ENCODE measurements around the gene TRMT61B.

TRMT61B gene

DNA sequence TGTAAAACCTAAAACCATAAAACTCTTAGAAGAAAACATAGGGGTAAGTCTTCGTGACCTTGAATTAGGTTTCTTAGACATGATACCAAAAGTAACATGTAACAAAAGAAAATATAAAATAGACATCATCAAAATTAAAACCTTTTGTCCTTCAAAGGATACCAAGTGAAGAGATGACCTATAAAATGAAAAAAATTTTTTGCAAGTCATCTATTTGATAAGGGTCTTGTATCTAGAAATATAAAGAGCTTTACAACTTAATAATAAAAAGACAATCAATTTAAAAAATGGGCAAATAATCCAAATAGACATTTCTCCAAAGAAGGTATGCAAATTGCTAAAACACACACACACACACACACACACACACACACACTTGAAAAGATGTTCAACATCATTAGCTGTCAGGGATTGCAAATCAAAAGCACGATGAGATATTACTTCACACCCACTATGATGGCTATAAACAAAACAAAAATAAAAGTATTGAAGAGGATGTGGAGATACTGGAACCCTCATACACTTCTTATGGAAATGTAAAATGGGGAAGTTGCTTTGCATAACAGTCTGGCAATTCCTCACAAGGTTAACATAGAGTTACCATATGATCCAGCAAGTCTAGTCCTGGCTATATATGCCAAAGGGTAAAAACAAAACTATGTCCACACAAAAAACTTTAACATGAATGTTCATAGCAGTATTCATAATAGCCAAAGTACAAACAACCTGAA, 36.2 kb downstream of the TRMT61B start:
- Histone ChIP-seq H3K36me3 (no peaks in the 10 kb centered on the region), H3K27ac (no peak overlapping the region), H3K9me3 (no peaks in the 10 kb centered on the region), H3K27me3 (no peaks in the 10 kb centered on the region), H3K4me3 (ENCODE audit: low read depth in 1 of 2, low read length in 1 of 2) (no peak overlapping the region), H3K4me1 (ENCODE audit: control insufficient read depth in 1 of 2, insufficient read depth in 1 of 2, low read depth in 1 of 2, low read length in 1 of 2) (no peaks in the 10 kb centered on the region)
- no peak for TF ChIP-seq CTCF (IDR thresholded peaks at IDR 0.05)

- no peaks in the 10 kb centered on the region for H3K36me3 ChIP-seq
- no peak for TF ChIP-seq CTCF (IDR thresholded peaks at IDR 0.05)
- no peaks in the 10 kb centered on the region for H3K4me1 ChIP-seq (ENCODE audit: control insufficient read depth in 1 of 2, insufficient read depth in 1 of 2, low read depth in 1 of 2, low read length in 1 of 2)
- no peak overlapping the region for H3K4me3 ChIP-seq (ENCODE audit: low read depth in 1 of 2, low read length in 1 of 2)
- no peak overlapping the region for H3K27ac ChIP-seq
- H3K9me3 ChIP-seq = no peaks in the 10 kb centered on the region
- no peaks in the 10 kb centered on the region for H3K27me3 ChIP-seq
These were observed 41.7 kb downstream of the TRMT61B start for GRCh38 chr2:28828382-28828781.

DNA sequence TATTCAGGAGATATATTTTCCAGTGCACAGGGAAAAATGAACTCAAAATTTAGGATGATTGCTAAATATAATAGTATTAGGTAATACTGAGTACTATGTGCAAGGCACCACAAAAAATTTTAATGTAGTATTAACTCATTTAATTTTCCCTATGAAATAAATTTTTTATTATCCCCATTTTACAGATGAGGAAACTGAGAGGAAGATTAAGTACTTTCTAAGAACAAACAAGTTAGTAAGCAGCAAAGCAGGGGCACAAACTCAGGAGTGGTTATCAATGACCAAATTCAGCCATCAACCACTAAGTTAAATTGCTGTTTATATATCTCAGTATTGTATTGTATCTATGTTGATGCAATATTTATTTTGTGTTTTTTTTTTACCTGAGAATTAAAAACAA, 45.2 kb downstream of the TRMT61B start:
- Histone ChIP-seq H3K4me1 (ENCODE audit: control insufficient read depth in 1 of 2, insufficient read depth in 1 of 2, low read depth in 1 of 2, low read length in 1 of 2) (peaks cover 0 to 4% of the 10 kb centered on the region in 2 experiments), H3K9me3 (no peaks in the 10 kb centered on the region), H3K27ac (no peak overlapping the region), H3K27me3 (no peaks in the 10 kb centered on the region), H3K4me3 (ENCODE audit: low read depth in 1 of 2, low read length in 1 of 2) (no peak overlapping the region), H3K36me3 (no peaks in the 10 kb centered on the region)
- TF ChIP-seq CTCF (IDR thresholded peaks at IDR 0.05) = no peak

- H3K4me1 ChIP-seq (ENCODE audit: control insufficient read depth in 1 of 2, insufficient read depth in 1 of 2, low read depth in 1 of 2, low read length in 1 of 2) = peaks cover 0 to 4% of the 10 kb centered on the region in 2 experiments
- H3K9me3 ChIP-seq = no peaks in the 10 kb centered on the region
- no peaks in the 10 kb centered on the region for H3K27me3 ChIP-seq
- no peaks in the 10 kb centered on the region for H3K36me3 ChIP-seq
- TF ChIP-seq CTCF (IDR thresholded peaks at IDR 0.05) = no peak
- H3K4me3 ChIP-seq (ENCODE audit: low read depth in 1 of 2, low read length in 1 of 2) = no peak overlapping the region
- H3K27ac ChIP-seq = no peak overlapping the region
These were observed 45.9 kb downstream of the TRMT61B start for GRCh38 chr2:28824207-28824606.

GRCh38 chr2:28822036-28822435, 48.1 kb downstream of the TRMT61B start:
- peaks cover 0 to 4% of the 10 kb centered on the region in 2 experiments for H3K4me1 ChIP-seq (ENCODE audit: control insufficient read depth in 1 of 2, insufficient read depth in 1 of 2, low read depth in 1 of 2, low read length in 1 of 2)
- no peaks in the 10 kb centered on the region for H3K9me3 ChIP-seq
- H3K4me3 ChIP-seq (ENCODE audit: low read depth in 1 of 2, low read length in 1 of 2) = no peak overlapping the region
- TF ChIP-seq CTCF (IDR thresholded peaks at IDR 0.05) = no peak
- H3K27ac ChIP-seq = no peak overlapping the region
- H3K27me3 ChIP-seq = no peaks in the 10 kb centered on the region
- H3K36me3 ChIP-seq = no peaks in the 10 kb centered on the region

Data from neutrophil (primary cell).